GM21825 (cell line): ENCODE results near the gene FAM186B.

Experiments used
- ATAC-seq: cut with Tn5 transposase; IDR thresholded peaks from one replicate; pipeline ENCODE4 v1.9.1; 2021; ENCODE audit warnings: mild to moderate bottlenecking, moderate library complexity; ENCODE audit not compliant: unreplicated experiment

Gene FAM186B

DNA sequence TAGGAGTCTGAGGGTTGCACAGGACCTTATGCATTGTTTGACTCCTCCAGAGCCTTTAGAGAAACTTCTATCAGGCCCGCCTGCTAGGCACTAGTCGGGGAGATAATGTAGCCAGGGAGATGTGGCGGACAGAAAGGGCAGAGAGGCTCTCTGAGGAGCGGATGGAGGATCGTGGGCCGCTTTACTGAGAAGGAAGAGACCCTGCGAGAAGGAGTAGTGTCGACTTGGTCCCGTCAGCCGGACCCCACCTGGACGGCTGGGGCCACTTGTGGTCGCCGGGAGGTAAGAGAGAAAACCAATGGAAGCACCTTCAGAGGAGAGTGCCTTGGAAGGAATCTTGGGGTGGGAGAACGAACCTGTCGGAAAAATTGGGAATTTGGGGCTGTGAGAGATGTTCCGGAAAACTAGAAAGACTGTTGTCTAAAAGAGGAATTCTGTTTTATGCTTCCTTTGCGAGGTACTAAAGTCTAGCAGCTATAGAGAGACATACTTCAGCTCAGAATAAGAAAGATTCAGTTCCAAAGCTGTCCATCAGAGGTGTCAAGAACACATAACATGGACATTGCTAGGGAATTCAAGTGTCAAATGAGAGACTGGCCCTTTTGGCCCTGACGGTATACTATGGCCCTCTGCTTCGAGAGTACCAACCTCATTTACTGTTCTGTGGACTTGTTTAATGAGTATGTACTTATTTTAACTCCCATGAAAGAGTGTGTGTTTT lies 36.8 kb downstream of the FAM186B start:
- ATAC-seq: peak; percentile 9

DNA sequence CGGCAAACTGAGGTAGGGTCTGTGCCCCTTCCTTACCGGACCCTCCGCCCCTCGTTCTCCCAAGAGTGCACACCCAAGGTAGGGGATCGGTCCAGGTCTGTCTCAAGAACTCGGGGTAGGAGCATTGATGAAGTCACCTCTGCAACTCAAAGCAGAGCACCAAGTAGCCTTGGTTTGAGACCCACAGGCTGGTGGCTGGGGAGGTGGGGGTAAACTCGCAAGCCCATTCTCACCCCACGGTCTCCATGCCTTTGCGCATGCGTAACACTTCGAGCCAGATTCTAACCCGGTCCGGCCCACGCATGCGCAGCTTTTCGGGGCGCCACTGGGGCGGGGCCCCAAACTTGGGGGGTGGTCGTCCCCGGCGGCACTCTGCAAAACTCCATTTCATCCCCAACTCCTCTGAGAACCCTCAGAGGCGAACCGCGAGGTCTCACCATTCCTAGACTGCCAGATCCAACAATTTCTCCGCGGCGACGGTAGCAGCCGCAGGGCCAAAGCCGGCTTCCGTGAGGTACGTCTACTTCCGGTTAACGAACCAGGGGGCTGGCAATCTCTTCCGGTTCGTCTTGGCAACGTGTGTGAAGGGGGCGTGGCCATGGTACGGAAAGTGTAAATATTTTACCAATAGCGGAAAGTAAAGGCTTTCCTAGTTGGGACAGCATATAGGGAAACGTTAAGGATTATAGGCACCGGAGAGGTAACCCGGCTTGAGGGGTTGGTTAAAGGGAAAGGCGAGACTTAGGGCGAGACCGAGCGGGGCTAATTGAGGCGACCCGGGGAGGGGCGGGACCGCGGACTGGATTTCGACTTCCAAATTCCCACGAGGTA lies 37.6 kb downstream of the FAM186B start, which contains the start of gene MCRS1:
Gene MCRS1, minus strand, starts transcription at position 532 of the 831 bp plus-strand sequence. CDS start 1,411 bp downstream, outside the sequence.
- peak; percentile 83 for ATAC-seq

DNA sequence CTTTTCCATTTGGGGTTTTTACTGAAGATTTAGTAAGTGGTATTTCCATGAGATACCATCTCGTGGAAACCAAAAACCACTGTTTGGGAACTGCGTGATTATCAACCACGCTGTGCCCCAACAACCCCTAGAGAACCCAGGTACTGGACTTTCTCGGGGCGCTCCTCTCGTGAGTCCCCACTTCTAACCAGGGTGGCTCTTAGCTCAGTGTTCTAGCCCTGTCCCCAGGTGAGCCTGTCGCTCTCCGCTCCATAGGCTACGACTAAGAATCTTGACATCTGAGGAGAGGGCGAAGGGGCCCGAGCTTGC lies 38.2 kb downstream of the FAM186B start:
- peak; percentile 22 for ATAC-seq

DNA sequence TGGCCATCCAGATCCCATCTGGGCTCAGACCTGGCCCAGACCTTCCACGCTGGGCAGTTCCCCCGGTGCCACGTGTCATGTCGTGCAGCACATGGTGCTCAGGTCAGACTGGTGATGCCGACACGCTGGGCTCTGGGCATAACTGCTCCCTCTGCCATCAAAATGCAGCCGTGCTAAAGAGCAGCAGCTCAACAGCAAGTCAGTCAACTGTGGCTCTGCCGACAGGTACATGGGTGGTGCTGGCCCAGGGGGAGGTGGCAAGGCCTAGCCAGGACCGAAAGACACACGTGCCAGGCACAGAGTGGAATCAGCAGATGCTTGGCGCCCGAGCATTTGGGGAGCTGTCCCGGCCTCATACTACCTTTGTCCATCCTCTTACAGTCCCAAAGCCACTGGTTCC lies 39.1 kb downstream of the FAM186B start:
- no peak for ATAC-seq

DNA sequence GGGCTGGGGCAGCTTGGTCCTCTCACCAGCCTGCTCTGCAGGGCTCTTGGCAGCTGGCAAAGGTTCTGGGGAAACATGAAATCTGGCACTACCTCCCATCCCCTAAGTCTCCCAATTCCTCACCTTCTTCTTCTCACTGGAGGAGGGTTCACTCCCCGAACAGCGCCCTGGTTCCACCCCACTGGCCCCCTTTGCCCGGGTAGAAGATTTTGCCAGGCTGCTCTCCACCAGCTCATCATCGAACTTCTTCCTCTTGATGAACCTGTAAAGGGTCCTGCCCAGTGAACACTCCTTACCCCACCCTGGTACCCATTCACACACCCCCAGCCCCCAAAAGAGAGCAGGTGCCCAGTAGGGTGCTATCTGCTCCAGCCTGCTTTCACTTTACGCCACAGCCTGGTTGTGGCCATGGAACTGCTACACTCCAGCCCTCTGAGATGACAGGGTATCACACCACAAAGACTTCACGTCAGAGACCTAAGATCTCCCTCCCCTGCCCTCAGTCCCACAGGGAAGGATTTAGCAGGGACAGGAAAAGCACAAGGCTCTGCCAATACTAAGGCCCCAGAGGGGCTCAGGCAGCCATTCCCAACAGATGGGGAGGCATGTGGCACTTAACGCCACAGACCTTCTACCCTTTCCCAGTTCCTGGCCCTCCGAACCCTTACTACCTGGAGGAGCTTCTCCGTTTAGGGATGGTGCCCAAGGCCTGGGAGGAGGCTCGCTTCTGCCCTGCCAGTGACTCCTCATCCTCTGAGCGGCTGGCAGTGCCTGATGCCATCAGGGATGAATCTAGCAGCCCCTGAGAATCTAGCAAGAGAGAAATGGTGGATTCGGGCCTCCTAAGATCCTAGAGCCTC lies 39.8 kb downstream of the FAM186B start:
- no peak for ATAC-seq

DNA sequence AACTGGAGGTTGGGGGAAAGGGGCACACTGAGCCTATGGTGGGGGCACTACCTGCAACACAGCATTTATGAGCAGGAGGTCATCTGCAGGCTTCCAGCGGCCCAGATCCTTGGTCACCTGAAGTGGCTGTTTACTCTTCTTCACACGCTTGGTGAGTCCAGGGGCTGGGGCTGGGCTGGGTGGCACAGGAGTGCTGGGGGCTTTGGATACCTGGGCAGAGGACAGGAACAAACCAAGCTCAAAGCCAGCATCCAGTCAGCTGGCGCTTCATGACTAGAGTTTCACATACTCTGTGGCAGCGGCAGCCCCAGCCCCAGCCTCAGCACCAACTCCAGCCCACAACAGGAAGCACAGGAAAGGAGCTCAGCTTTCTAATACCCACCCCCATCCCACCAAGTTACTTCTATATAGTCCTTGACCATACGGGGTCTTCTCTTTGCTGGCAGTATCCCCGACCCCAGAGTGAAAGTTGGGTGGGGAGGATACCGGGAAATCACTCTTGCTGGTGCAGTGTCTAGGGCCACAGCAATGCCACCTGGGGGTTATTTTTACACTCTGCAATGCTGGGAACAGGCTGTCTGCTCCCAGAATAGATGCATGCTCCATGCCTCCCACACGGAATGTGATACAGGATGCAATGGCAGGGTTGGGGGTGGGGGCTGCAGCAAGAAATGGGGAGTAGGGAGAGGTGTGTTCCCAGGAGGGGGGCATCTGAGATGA lies 40.6 kb downstream of the FAM186B start:
- ATAC-seq: no peak

DNA sequence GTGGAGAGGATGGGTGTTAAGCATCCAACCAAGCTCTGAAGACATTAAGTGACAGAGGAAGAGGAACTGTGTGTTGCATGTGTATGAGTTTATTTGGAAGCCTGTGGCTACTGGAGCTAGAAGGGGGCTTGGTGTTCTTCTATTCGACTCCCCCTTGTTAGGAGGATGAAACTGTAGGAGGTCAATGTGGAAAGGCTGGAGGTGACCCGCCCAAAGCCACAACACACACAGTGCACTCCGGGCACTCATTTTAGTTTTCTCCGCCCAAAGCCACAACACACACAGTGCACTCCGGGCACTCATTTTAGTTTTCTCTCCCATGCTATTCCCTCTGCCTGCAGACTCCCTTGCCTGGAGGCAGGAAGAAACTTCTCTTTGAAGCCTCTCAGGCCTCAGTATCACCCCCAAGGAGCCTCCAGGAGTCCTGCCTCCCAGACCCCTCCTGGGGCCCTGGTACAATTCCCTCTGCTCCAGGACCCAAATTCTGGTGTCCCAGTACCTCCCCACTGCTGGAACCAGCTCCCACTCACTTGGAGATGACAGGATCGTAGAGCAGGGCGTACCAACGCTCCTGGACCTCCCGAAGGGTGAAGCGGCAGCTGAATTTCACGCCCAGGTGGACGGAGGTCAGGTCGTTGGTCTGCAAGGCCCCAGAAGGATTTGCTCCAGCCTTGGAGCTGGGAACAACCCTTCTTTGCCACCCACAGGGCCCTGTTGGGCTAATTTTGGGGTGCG lies 41.3 kb downstream of the FAM186B start:
- no peak for ATAC-seq

DNA sequence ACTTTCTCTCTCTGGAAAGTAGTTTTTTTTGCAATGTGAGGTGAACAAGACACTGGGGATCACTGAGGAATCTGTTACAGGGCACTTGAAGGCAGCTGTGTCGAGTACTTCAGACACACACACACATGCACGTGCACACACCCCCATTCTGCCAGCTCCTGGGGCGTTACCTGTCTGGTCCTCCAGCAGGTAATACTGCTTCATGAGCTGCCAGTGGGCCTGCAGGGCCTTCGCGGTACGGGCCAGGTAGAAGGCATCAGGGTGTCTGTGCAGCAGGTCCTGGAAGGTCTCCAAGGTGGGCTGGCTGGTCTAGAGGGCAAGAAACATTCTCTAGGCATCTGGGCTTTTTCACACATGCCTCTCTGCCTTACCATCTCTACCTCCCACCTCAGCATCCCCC lies 42.6 kb downstream of the FAM186B start:
- no peak for ATAC-seq

DNA sequence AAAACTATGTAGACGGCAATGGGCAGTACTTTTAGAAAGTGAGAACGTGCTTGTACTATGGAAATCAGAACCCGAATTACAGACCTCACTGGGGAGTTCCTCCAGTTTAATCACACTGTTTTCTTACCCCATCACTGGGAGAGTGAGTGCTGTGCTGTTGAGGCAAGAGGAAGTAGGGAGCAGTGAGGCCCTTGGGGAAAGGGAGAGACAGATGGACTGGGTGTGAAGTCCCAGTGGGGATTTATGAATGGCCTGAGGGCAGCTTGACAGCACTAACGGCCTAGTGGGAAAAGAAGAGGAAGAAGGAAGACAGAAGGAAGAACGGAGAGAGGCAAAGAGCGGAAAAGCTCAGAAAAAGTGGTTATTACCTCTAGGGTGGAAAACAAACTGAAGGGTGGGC lies 43.2 kb downstream of the FAM186B start:
- no peak for ATAC-seq

DNA sequence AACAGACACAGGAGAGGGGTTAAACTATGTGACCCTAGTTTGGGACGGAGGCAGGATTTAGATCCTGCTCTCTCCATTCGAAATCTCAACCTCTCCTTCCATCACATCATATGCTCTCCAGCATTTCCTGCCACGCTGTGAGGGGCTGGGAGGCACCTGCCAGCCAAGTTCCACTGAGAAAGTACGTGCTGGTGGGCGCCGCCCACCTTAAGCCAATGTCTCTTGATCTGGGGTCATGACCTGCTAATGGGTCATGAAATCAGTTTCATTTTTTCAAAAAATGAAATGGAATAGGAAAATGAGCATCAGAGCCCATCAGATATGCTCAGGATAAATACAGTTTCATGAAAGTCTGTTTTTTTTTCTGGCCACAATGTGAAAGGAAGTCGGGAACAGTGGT lies 44.7 kb downstream of the FAM186B start:
- ATAC-seq: no peak

DNA sequence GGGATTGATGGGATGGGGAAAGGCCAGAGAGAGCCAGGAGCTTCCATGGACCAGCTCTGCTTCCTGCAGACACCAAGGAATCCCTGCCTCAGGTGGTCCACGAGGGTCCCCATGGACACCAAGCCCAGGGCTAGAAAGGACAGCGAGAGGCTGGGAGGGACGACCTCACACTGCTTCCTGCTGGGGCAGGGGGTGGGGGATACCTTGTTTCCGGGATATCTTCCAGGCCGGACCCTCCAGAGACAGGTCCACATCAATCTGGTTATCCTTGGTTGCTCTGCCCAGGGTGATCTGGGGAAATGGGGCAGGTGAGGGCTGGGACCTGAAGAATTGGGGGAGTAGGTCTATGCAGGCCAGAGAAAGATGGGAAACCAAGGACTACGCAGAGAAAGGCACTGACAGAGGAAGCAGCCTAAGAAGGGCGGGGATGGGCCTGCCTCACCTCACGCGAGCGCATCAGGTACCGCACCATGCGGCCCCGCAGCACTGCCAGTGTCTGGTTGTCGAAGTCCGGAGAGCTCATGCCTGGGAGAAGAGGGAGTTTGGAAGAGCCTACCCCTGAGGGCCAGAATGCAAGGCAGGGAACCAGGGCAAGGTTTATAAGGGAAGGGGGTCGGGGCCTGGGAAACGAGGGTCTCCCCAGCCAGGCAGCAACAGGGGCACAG lies 46.3 kb downstream of the FAM186B start:
- no peak for ATAC-seq

DNA sequence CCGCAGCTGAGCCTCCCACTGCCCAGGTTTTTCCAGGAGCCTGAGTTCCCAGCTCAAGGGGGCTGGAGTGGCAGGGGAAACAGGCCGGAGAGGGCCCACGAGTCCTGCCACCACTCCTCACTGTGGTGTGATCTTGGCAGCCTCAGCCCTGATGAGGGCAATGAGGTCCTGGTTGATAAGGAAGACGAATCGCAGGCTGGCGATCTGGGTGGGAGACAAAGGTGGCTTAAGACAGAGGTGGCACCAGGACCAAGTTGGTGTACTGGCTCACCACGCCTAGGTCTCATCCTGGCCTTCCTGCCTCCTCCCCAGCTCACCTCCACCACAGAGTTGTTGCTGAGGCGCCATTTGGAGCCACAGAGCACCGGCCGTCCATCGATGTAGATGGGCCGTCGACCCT lies 46.9 kb downstream of the FAM186B start:
- ATAC-seq: no peak

DNA sequence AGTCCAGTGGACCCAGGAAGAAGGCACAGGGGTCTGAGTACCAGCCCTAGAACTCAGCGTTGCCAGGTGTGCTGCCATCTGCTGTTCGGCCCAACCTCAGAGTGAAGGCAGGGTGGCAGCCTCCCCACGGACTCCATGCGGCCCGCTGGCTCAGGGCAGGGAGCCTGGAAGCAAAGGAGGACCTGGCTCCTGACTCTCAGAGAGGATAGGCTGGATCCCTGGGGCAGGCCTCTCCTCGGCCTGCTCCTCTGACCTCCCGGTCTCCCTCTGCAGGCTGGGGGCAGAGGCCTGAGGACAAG lies 47.6 kb downstream of the FAM186B start:
- ATAC-seq: no peak

DNA sequence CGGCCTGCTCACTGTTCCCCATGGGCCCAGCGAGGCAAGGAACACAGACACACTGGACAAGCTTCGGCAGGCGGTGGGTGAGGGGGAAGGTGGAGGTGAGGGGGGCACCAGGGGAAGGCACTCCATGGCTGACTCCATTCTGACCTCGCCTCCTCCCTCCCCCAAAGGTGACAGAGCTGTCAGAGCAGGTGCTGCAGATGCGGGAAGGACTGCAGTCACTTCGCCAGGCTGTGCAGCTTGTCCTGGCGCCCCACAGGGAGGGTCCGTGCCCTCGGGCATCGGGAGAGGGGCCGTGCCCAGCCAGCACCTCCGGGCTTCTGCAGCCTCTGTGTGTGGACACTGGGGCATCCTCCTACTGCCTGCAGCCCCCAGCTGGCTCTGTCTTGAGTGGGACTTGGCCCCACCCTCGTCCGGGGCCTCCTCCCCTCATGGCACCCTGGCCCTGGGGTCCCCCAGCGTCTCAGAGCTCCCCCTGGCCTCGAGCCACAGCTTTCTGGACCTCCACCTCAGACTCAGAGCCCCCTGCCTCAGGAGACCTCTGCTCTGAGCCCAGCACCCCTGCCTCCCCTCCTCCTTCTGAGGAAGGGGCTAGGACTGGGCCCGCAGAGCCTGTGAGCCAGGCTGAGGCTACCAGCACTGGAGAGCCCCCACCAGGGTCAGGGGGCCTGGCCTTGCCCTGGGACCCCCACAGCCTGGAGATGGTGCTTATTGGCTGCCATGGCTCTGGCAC lies 48.1 kb downstream of the FAM186B start:
- no peak for ATAC-seq

DNA sequence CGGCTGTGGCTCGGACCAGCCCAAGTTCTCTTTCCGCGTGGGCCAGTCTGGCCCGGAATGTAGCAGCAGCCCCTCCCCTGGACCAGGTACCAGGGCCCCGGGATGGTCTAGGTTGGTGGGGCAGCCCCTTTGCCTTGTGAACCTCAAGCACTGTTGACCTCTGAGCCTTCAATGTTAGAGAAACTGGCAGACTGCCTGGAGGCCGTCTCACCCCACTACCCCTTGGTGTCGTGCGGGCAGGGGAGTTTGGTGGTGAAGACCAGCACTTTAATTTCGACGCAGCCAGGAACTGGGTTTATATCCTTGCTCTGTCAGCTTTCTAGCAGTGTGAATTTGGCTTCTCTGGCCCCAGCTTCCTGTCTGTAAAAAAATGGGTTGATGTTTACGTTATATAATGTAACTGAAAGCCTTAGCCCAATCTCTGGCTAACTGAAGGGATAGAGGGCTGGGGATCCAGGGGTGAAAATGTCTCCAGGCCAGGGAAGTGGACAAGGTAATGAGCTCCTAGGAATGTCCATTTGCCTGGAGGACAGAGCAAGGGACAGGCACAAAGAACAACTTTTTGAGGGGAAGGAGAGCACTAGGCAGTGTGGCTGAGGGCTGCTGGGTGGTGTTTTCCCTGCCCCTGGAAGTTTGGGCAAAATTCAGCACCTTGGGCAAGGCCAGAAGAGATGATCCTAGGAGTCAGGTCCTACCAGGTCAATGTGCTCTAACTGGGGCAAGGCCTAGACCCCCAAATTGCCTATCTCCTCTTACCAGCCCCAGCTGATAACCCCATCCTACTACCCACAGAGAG lies 48.9 kb downstream of the FAM186B start:
- ATAC-seq: no peak

DNA sequence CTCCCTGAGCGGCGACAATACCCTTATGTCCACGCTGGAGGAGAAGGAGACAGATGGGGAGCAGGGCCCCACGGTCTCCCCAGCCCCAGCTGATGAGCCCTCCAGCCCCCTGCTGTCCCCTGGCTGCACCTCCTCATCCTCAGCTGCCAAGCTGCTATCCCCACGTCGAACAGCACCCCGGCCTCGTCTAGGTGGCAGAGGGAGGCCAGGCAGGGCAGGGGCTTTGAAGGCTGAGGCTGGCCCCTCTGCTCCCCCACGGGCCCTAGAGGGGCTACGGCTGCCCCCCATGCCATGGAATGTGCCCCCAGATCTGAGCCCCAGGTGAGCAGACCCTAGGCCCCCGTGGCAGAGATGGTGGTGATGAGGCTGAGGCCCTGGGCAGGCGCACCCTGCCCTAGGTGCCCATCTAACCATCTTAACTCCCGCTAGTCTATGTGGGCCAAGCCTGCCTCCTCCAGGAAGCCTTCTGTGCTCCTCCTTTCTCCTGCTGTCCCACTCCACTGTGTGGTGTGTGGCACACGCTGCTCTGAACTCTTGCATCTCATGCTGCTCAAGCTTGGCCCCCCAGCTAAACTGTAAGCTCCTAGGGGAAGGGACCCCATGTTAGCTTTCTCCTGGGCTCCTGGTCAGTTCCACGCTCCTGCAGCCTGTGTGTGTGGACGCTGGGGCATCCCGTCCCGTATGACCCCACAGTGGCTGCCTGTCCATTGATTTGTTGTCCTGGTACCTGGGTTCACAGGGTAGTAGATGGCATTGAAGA lies 49.6 kb downstream of the FAM186B start:
- no peak for ATAC-seq

DNA sequence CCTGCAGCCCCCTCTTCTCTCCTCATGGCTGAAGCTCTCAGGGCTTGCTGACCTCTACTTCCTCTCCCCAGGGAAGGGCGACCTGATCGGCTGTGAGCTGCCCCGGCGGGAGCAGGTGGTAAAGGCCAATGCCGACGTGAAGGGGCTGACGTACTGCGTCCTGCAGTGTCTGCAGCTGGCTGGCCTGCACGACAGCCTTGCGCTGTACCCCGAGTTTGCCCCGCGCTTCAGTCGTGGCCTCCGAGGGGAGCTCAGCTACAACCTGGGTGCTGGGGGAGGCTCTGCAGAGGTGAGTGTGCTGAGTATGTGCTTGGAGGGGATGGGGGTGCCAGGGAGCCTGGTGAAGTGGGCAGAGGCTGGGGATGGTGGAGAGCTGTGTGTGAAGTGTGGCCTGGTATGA lies 51.2 kb downstream of the FAM186B start:
- ATAC-seq: no peak
